NOMO-1 treated with DMSO at 0.1 percent for 48 hours (cell line): ENCODE results near the gene MAGI1.
"Not testable (repeated sequence)": the region's sequence is repeated elsewhere in the genome, so short reads cannot be mapped to it uniquely, and the experiment has no call there.

Experiments
- DNase-seq: peaks from one replicate; lab custom pipeline; 2025; ENCODE audit not compliant: unreplicated experiment; lab: John Stamatoyannopoulos, UW

Gene MAGI1

GRCh38 chr3:65879372-65879771 is 159.3 kb downstream of the MAGI1 start:
- DNase-seq = no peak

DNA sequence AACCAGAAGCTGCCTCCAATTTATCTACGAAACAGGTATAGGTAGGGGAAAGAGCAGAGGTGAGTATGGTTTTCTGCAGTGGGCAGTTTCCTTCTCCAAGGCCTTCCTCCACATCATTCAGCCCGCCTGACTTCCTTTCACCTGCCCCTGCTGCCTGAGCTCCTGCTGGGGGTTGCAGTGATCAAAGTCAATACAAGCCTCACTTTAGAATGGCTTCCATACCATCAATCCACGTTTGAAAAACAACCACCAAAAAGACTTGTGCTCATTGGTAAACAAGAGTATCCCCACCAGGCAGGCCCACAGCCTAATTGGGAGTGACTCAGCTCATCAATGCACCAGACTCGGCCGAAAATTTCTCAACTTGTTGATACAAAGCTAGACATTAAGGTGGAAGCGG is 159.9 kb downstream of the MAGI1 start:
- DNase-seq = no peak

DNA sequence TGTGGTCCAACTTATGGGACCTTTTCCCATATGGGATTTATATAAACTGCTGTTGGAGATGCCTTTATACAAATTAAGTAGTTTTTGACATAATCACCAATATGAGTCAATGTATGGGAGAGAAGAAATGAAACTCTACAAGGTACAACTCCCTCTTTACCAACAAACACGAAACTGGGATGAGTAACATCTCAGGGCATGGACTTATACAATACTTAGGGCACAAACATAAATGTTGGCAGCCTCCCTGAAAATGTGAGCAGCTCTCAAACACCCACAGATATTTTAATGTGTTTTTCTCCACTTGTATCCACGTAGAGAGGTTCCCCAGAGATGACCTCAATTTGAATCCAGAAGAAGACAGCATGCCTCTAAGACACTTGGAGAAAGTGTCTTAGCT is 161.6 kb downstream of the MAGI1 start:
- DNase-seq = no peak

DNA sequence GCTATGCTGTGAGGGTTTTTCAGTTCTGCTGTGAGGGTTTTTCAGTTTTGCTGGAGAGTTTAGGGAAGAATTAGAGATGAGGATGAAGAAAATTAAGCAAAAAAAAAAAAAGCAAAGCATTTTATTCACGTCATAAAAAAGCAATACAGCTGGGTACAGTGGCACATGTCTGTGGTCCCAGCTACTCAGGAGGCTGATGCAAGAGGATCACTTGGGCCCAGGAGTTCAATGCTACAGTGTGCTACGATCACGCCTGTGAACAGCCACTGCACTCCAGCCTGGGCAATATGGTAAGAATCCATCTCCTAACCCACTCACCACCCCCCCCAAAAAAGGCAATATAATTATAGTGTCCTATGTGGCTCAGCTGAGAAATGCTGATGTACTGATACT is 162.7 kb downstream of the MAGI1 start:
- DNase-seq = no peak

DNA sequence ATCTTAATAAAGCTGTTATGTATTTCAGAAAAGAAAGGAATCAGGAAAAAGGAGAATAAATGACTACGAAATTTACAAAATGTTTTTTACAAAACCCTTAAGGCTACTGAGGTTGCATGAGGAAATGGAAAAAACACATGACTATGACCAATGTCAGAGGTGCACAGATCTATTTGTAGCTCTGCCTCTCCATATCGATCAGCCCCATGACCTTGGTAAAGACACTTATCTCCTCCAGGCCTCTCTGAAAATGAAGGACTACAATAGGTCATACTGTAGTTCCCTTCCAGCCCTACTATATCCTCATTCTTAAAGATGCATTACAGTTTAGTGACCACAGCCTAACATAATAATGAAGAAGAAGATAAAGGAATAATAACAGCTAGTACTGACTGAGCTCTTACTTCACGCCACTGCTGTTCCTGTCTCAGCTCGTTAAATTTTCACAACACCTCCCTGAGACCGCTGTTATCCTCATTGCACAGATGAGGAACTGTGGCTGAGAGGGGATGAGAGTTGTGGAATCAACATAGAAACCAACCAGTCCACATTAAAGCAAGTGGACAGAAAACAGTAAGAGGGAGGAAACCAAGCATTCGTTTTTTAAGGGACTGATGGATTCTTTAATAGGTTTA is 163.2 kb downstream of the MAGI1 start:
- DNase-seq = no peak

- DNase-seq = no peak
Observed at GRCh38 chr3:65873869-65874268, 164.8 kb downstream of the MAGI1 start.

GRCh38 chr3:65873028-65873427 is 165.7 kb downstream of the MAGI1 start:
- DNase-seq = no peak

- DNase-seq = no peak
Observed at GRCh38 chr3:65871305-65872141, 167.2 kb downstream of the MAGI1 start.

GRCh38 chr3:65869798-65870197 is 168.9 kb downstream of the MAGI1 start:
- no peak for DNase-seq

- DNase-seq = no peak
Observed at GRCh38 chr3:65867463-65868210, 171.1 kb downstream of the MAGI1 start.

- no peak for DNase-seq
Observed at GRCh38 chr3:65864357-65864904, 174.3 kb downstream of the MAGI1 start.

- no peak for DNase-seq
Observed at GRCh38 chr3:65861718-65862117, 177.0 kb downstream of the MAGI1 start.

- DNase-seq = not testable (repeated sequence)
Observed at GRCh38 chr3:65859612-65860011, 179.1 kb downstream of the MAGI1 start.

DNA sequence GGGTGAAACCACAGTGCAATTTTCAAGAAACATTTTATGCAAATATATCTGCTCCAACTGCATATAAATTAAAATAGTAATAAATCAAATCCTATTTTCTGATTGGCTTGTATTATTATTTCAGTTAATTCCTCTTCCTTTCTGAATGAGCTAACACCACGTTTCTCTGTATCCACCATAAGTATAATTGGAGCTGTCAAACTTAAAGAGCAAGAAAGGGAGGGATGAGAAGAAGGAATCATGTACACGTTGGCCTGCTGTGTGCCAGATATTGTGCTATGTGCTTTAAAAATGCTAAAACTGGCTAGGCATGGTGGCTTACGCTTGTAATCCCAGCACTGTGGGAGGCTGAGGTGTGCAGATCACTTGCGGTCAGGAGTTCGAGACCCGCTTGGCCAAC is 180.0 kb downstream of the MAGI1 start:
- no peak for DNase-seq

GRCh38 chr3:65857327-65857726 is 181.4 kb downstream of the MAGI1 start:
- DNase-seq = no peak

DNA sequence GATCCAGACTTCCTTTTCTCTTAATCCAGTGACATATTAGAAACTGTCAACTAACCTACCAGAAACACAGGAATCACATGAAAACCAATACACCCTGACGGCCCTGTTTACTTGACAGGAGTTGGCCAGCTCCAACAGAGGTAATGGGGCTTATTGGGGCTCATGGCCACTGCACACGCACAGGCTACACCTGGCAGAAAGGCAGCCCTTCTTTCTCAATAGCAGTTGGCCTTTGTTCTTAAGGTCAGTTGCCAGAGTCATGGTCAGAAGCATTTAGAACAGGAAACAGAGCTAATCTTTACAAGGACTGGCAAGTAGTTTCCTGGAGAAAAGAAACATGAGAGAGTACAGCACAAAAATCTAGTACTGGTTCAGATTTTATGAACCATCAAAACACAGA is 181.8 kb downstream of the MAGI1 start:
- no peak for DNase-seq

DNA sequence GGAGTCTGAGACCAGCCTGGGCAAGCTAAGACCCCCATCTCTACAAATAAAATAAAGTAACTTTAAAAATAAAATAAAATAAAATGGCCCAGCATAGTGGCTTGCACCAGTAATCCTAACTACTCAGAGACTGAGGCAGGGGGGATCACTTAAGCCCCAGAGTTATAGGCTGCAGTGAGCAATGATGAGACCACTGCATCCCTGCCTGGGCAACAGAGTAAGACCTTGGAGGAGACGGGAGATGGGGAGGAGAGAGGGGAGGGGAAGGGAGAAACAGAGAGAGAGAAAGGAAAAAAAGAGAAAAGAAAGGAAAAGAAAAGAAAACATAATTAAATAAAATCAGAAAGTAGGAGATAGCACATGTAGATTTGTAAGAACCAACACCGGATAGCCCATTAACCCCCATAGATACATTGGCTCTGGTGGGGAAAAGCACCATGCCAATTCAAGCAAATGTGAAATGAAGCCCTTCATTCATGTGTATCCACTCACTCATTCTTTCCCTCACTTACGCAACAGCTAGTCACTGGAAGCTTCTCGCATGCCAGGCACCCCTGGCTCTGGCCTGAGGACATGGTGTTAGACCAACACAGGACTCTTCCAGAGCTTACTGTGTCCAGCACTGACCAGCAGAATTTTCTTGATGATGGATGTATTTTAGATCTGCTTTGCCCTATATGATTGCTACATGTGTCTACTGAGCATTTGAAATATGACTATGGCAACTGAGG is 183.2 kb downstream of the MAGI1 start:
- no peak for DNase-seq

DNA sequence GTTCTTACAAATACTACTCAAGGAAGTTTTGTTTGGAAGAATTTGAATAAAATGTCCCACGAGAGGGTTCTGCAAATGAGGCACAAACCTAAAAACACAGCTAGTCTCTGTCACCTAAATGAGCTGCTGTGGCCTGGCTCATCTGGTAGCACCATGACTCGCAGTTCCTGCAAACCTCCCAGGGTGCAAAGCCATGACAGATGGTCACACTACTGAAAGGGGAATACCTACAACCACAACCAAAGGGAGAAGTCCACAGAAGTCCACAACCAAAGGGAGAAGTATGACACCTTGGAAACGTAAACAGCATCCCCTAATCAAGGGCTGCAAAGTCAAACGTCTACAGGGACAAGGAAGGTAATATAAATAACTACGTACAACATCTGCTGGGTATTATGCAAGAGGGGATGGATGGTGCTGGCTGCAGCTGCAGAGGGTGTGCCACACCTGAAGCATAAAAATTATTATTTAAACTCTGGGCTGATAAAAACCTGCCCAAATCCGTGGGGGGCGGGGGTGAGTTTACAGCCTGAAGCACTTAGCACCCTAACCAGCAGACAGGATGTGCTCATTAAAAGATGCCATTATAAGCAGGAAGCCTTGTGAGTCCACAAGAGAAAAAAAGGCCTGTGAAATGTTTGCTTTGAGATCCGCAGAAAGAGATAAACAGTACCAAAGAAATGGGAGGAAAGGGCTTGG is 184.0 kb downstream of the MAGI1 start:
- no peak for DNase-seq

DNA sequence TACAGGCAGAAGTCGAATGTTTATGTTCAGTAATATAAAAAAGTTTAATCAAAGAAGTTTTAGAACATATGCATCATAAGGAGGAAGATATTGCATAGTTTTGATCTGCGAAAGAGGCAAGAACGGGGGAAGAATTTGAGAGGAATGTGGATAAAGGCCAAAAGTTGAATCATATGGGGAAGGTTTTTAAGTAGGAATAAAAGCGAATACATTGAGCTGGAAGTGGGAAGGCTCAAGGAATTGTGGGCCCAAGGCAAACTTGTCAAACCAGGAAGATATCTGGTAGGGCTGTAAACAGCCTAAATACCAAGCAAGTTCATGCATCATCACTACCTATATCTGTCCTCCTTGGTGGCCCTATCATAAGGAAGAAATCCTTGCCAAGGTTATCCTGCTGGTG is 186.9 kb downstream of the MAGI1 start:
- no peak for DNase-seq

- DNase-seq = no peak
Observed at GRCh38 chr3:65850261-65850660, 188.5 kb downstream of the MAGI1 start.
